H9 (cell line): ENCODE measurements around the gene IGF2BP3. TPM values are rescaled to one million over a fixed set of nuclear protein-coding genes. Genes with fewer than 3 reads are reported as not detected.
A peak's percentile ranks its signal among the peaks of the same experiment; 100 is the strongest.

Experiments
- DNase-seq: peaks from one replicate; pipeline ENCODE4 v3.0.0-alpha.2; 2017
- H2AFZ ChIP-seq: one replicate; pipeline ENCODE4 v1.6.1; 2013; ENCODE audit warnings: mild to moderate bottlenecking, low read length, control low read depth, moderate library complexity
- H2AK5ac ChIP-seq: 2 replicates; pipeline ENCODE4 v1.6.1; 2013; ENCODE audit warnings: low read length, control low read depth, mixed read lengths; ENCODE audit not compliant: insufficient read length
- H2BK120ac ChIP-seq: one replicate; pipeline ENCODE4 v1.6.1; 2013; ENCODE audit warnings: low read depth, mild to moderate bottlenecking, low read length, control low read depth, inconsistent platforms; ENCODE audit not compliant: poor library complexity, severe bottlenecking
- H2BK12ac ChIP-seq: 2 replicates; pipeline ENCODE4 v1.6.1; 2013; ENCODE audit warnings: low read length, control low read depth, mixed read lengths, low read depth; ENCODE audit not compliant: insufficient read length
- H2BK15ac ChIP-seq: 2 replicates; pipeline ENCODE4 v1.6.1; 2013; ENCODE audit warnings: low read depth, low read length, control low read depth
- H2BK20ac ChIP-seq: one replicate; pipeline ENCODE4 v1.6.1; 2013; ENCODE audit warnings: low read depth, mild to moderate bottlenecking, low read length, control low read depth, inconsistent platforms; ENCODE audit not compliant: poor library complexity, severe bottlenecking
- H2BK5ac ChIP-seq: 2 replicates; pipeline ENCODE4 v1.6.1; 2013; ENCODE audit warnings: low read length, control low read depth, mixed read lengths; ENCODE audit not compliant: insufficient read length
- H3K14ac ChIP-seq: 2 replicates; pipeline ENCODE4 v1.6.1; 2013; ENCODE audit warnings: low read length, control low read depth; ENCODE audit not compliant: insufficient read depth
- H3K18ac ChIP-seq: 2 replicates; pipeline ENCODE4 v1.6.1; 2013; ENCODE audit warnings: low read depth, mild to moderate bottlenecking, mixed read lengths, low read length, control low read depth; ENCODE audit not compliant: insufficient read length
- H3K23ac ChIP-seq: 2 replicates; pipeline ENCODE4 v1.6.1; 2013; ENCODE audit warnings: low read length, control low read depth, mixed read lengths, low read depth; ENCODE audit not compliant: insufficient read length
- H3K23me2 ChIP-seq: 2 replicates; pipeline ENCODE4 v1.6.1; 2013; ENCODE audit warnings: low read depth, mild to moderate bottlenecking, mixed read lengths, low read length, control low read depth; ENCODE audit not compliant: insufficient read length, poor library complexity, severe bottlenecking
- H3K27ac ChIP-seq: 2 replicates; pipeline ENCODE4 v1.5.1; 2013; ENCODE audit warnings: low read length, control low read depth, mixed read lengths, low read depth; ENCODE audit not compliant: insufficient read length
- H3K27me3 ChIP-seq: 2 replicates; pipeline ENCODE4 v1.6.1; 2013; ENCODE audit warnings: low read length, control low read depth, inconsistent platforms; ENCODE audit not compliant: insufficient read depth
- H3K4ac ChIP-seq: 2 replicates; pipeline ENCODE4 v1.6.1; 2013; ENCODE audit warnings: low read depth, mild to moderate bottlenecking, control low read depth, inconsistent platforms, low read length, moderate library complexity
- H3K4me1 ChIP-seq: 2 replicates; pipeline ENCODE4 v1.6.1; 2013; ENCODE audit warnings: low read length, control low read depth, inconsistent platforms; ENCODE audit not compliant: insufficient read depth
- H3K4me2 ChIP-seq: 2 replicates; pipeline ENCODE4 v1.6.1; 2013; ENCODE audit warnings: low read length, control low read depth, mixed read lengths; ENCODE audit not compliant: insufficient read length, insufficient read depth
- H3K56ac ChIP-seq: 2 replicates; pipeline ENCODE4 v1.6.1; 2013; ENCODE audit warnings: low read depth, mild to moderate bottlenecking, mixed read lengths, low read length, control low read depth; ENCODE audit not compliant: insufficient read length
- H3K79me1 ChIP-seq: 2 replicates; pipeline ENCODE4 v1.6.1; 2013; ENCODE audit warnings: low read depth, mild to moderate bottlenecking, moderate library complexity, low read length, control low read depth, inconsistent platforms; ENCODE audit not compliant: insufficient read depth, poor library complexity, severe bottlenecking
- H3K79me2 ChIP-seq: 2 replicates; pipeline ENCODE4 v1.6.1; 2013; ENCODE audit warnings: low read length, control low read depth, inconsistent platforms; ENCODE audit not compliant: insufficient read depth
- H3K9ac ChIP-seq: 2 replicates; pipeline ENCODE4 v1.6.1; 2013; ENCODE audit warnings: low read length, control low read depth, mixed read lengths; ENCODE audit not compliant: insufficient read length; ENCODE audit errors: extremely low read depth
- H3K9me3 ChIP-seq: one replicate; pipeline ENCODE4 v1.6.1; 2013; ENCODE audit warnings: low read depth, low read length, inconsistent platforms; ENCODE audit not compliant: control insufficient read depth
- H3T11ph ChIP-seq: one replicate; pipeline ENCODE4 v1.6.1; 2013; ENCODE audit warnings: mild to moderate bottlenecking, low read length, control low read depth, inconsistent platforms
- H4K20me1 ChIP-seq: one replicate; pipeline ENCODE4 v1.6.1; 2013; ENCODE audit not compliant: control insufficient read depth, insufficient read length, insufficient read depth
- H4K5ac ChIP-seq: 2 replicates; pipeline ENCODE4 v1.6.1; 2013; ENCODE audit warnings: low read depth, mild to moderate bottlenecking, mixed read lengths, low read length, control low read depth; ENCODE audit not compliant: insufficient read length
- H4K8ac ChIP-seq: replicated peaks from 2 replicates; pipeline ENCODE4 v1.6.1; 2013; ENCODE audit warnings: low read length, control low read depth, mixed read lengths, low read depth; ENCODE audit not compliant: insufficient read length
- H4K91ac ChIP-seq: 2 replicates; pipeline ENCODE4 v1.6.1; 2013; ENCODE audit warnings: low read depth, mild to moderate bottlenecking, moderate library complexity, mixed read lengths, low read length, control low read depth; ENCODE audit not compliant: insufficient read length
- H3K27ac Mint-ChIP-seq, 3 experiments: 2 replicates in 2 of 3; 3 replicates in 1 of 3; pipeline ENCODE4 v1.8.0; 2020 to 2021; ENCODE audit warnings: mixed read lengths in 3 of 3, mild to moderate bottlenecking in 1 of 3, moderate library complexity in 1 of 3
- H3K27me3 Mint-ChIP-seq: 2 replicates; pipeline ENCODE4 v1.8.0; 2021; ENCODE audit warnings: low read depth, mild to moderate bottlenecking, moderate library complexity, mixed read lengths
- H3K36me3 Mint-ChIP-seq, 3 experiments: 2 replicates in 2 of 3; 3 replicates in 1 of 3; pipeline ENCODE4 v1.8.0; 2020 to 2021; ENCODE audit warnings: low read depth in 3 of 3, mixed read lengths in 3 of 3; ENCODE audit not compliant: insufficient read depth in 1 of 3
- H3K4me1 Mint-ChIP-seq, 2 experiments: 2 replicates each; pipeline ENCODE4 v1.8.0; 2020; ENCODE audit warnings: mixed read lengths in 2 of 2
- H3K4me3 Mint-ChIP-seq, 2 experiments: 2 replicates in 1 of 2; 3 replicates in 1 of 2; pipeline ENCODE4 v1.8.0; 2020 to 2021; ENCODE audit warnings: mild to moderate bottlenecking in 2 of 2, mixed read lengths in 2 of 2, moderate library complexity in 1 of 2
- H3K9me3 Mint-ChIP-seq, 2 experiments: 2 replicates in 1 of 2; 3 replicates in 1 of 2; pipeline ENCODE4 v1.8.0; 2020; ENCODE audit warnings: mild to moderate bottlenecking in 2 of 2, mixed read lengths in 2 of 2, moderate library complexity in 1 of 2
- CTCF ChIP-seq: fragments of 200-600 bp; sonication (generic); conservative IDR thresholded peaks from 3 replicates; pipeline ENCODE4 v1.8.0; 2021; ENCODE audit warnings: antibody characterized with exemption, mild to moderate bottlenecking
- WGBS: extraction: QIAGEN DNeasy Blood & Tissue Kit; methylation state at CpG from one replicate; pipeline ENCODE4 v1.1.7; 2013; ENCODE audit warnings: missing lambda C conversion rate, low lambda C conversion rate, mixed read lengths; ENCODE audit not compliant: insufficient read length; ENCODE audit errors: extremely low coverage; 5-methylcytosine and 5-hydroxymethylcytosine counted together
- total RNA-seq: library from RNA; stranded (reverse); gene quantifications from 2 replicates; pipeline ENCODE4 v1.2.1, GENCODE V29; 2021

Gene IGF2BP3
- total RNA-seq, 1 experiment from 2014 or later, result 197 TPM

- no peaks in the 10 kb centered on the region for H3K9me3 Mint-ChIP-seq
- no peak overlapping the region for H3K9ac ChIP-seq
- H3T11ph ChIP-seq, result no peak overlapping the region
- H3K18ac ChIP-seq, result no peak overlapping the region
- H2BK12ac ChIP-seq, result no peak overlapping the region
- no peak overlapping the region for H3K4me2 ChIP-seq
- TF ChIP-seq CTCF, result no peak
- peak overlapping the region in 1 of 3 experiments; percentile 50; a peak in 2 of 7 replicates for H3K27ac Mint-ChIP-seq
- no peak overlapping the region for H4K91ac ChIP-seq
- no peaks in the 10 kb centered on the region for H3K9me3 ChIP-seq
- H3K23ac ChIP-seq, result no peak overlapping the region
- WGBS, result no CpG with 5 or more reads among the region's 2 CpGs
- peaks cover 27 to 75% (median 69%) of the 10 kb centered on the region in 3 experiments for H3K36me3 Mint-ChIP-seq
- no peak overlapping the region for H2AK5ac ChIP-seq
- no peaks in the 10 kb centered on the region for H4K20me1 ChIP-seq
- no peak overlapping the region for H3K4me3 Mint-ChIP-seq
- H3K56ac ChIP-seq, result no peak overlapping the region
- no peaks in the 10 kb centered on the region for H3K27me3 ChIP-seq
- DNase-seq, result no peak
- no peak overlapping the region for H3K14ac ChIP-seq
- no peak overlapping the region for H2BK120ac ChIP-seq
- H3K4me1 ChIP-seq, result no peaks in the 10 kb centered on the region; the same call in 1 of the 2 replicates
- H2AFZ ChIP-seq, result no peak overlapping the region
- H3K23me2 ChIP-seq, result no peaks in the 10 kb centered on the region
- no peak overlapping the region for H2BK20ac ChIP-seq
- no peaks in the 10 kb centered on the region for H3K27me3 Mint-ChIP-seq
- H3K4me1 Mint-ChIP-seq, result peaks cover 0 to 3% of the 10 kb centered on the region in 2 experiments; a peak in 1 of 4 replicates
- no peak overlapping the region for H2BK15ac ChIP-seq
- H2BK5ac ChIP-seq, result no peak overlapping the region
- peaks cover 12% of the 10 kb centered on the region; the same call in 1 of the 2 replicates for H3K79me2 ChIP-seq
- H3K27ac ChIP-seq, result no peak overlapping the region
- H3K79me1 ChIP-seq, result peaks cover 18% of the 10 kb centered on the region
- H3K4ac ChIP-seq, result no peak overlapping the region
- no peak overlapping the region for H4K5ac ChIP-seq
- no peak overlapping the region for H4K8ac ChIP-seq
Measured at GRCh38 chr7:23383225-23383624, 87.1 kb downstream of the IGF2BP3 start.
